HCT116 (cell line): Measurements from ENCODE around the gene XYLT1. TPM values are rescaled to one million over a fixed set of nuclear protein-coding genes. Genes with fewer than 3 reads are reported as not detected.

Source experiments
- ATAC-seq: fragments of 200-7000 bp; cut with Tn5 transposase; 2 replicates; pipeline ENCODE4 v1.9.1; 2020; ENCODE audit warnings: mild to moderate bottlenecking, moderate library complexity
- BruUV-seq: library from RNA; stranded (reverse); fragments of 400-500 nt; replicated peaks from 2 replicates; lab custom pipeline; 2021; lab: Mats Ljungman, UMichigan
- CTCF ChIA-PET: fragments of 300-600 bp; sonication (Branson Sonifier 250); formaldehyde crosslinking; loops from one replicate; lab custom pipeline; 2021; ENCODE audit warnings: antibody characterized with exemption; lab: Charles Lee
- POLR2A ChIA-PET: fragments of 300-600, 350-600 bp; sonication (Branson Sonifier 250); formaldehyde crosslinking; loops from one replicate; lab custom pipeline; 2021; ENCODE audit warnings: antibody characterized with exemption; lab: Charles Lee
- RAD21 ChIA-PET, 2 experiments: fragments of 300-600 bp; sonication (Branson Sonifier 250); formaldehyde crosslinking; loops; one replicate each; lab custom pipeline; 2023; ENCODE audit warnings: low total read pairs in 2 of 2; ENCODE audit not compliant: uncharacterized antibody in 2 of 2, unreplicated experiment in 2 of 2, low non-redundant PET in 1 of 2; lab: Charles Lee
- DNase-seq: peaks from one replicate; pipeline ENCODE4 v3.0.0-alpha.2; 2010; ENCODE audit warnings: low read depth, low spot score
- H2AFZ ChIP-seq: fragments of 200-600 bp; shearing (Covaris generic), sonication (generic); 2 replicates; pipeline ENCODE4 v1.6.1; 2017; ENCODE audit warnings: low read depth, mixed run types, mixed read lengths, antibody characterized with exemption, low read length; ENCODE audit not compliant: poor library complexity, severe bottlenecking
- H3K27ac ChIP-seq: 2 replicates; pipeline ENCODE4 v1.5.1; 2012; ENCODE audit warnings: low read depth, low read length
- H3K27me3 ChIP-seq: fragments of 200-600 bp; sonication (generic); 2 replicates; pipeline ENCODE4 v1.6.1; 2016; ENCODE audit warnings: mixed run types, low read length, mixed read lengths; ENCODE audit not compliant: insufficient read depth
- H3K36me3 ChIP-seq, 2 experiments: fragments of 200-500 bp in 1 of 2; fragments of 200-600 bp in 1 of 2; sonication (Bioruptor generic) in 1 of 2; sonication (generic) in 1 of 2; 2 replicates each; pipeline versions ENCODE4 v1.5.1 to v1.6.1; 2014 to 2016; ENCODE audit warnings: low read length in 2 of 2, inconsistent platforms in 1 of 2, mixed read lengths in 1 of 2, mixed run types in 1 of 2; ENCODE audit not compliant: insufficient read depth in 2 of 2, control insufficient read depth in 1 of 2
- H3K4me1 ChIP-seq, 2 experiments: fragments of 200-600 bp in 1 of 2; sonication (generic) in 1 of 2; 2 replicates each; pipeline versions ENCODE4 v1.5.1 to v1.6.1; 2012 to 2017; ENCODE audit warnings: low read length in 2 of 2, inconsistent platforms in 1 of 2, mild to moderate bottlenecking in 1 of 2, mixed read lengths in 1 of 2, mixed run types in 1 of 2, moderate library complexity in 1 of 2; ENCODE audit not compliant: insufficient read depth in 2 of 2, control insufficient read depth in 1 of 2
- H3K4me2 ChIP-seq: fragments of 200-600 bp; sonication (generic); 2 replicates; pipeline ENCODE4 v1.6.1; 2017; ENCODE audit warnings: mixed run types, low read length, mixed read lengths
- H3K4me3 ChIP-seq, 2 experiments: fragments of 200-600 bp in 1 of 2; sonication (generic) in 1 of 2; replicated peaks in 1 of 2; 2 replicates each; pipeline ENCODE4 v1.5.1; 2011 to 2016; ENCODE audit warnings: low read length in 2 of 2, control low read depth in 1 of 2, low read depth in 1 of 2, mild to moderate bottlenecking in 1 of 2, mixed read lengths in 1 of 2, mixed run types in 1 of 2
- H3K79me2 ChIP-seq: fragments of 200-600 bp; sonication (generic); 2 replicates; pipeline ENCODE4 v1.6.1; 2017; ENCODE audit warnings: mild to moderate bottlenecking, mixed run types, low read length, moderate library complexity, mixed read lengths; ENCODE audit not compliant: insufficient read depth
- H3K9ac ChIP-seq: fragments of 200-600 bp; sonication (generic); 2 replicates; pipeline ENCODE4 v1.6.1; 2016; ENCODE audit warnings: low read length, mixed read lengths
- H3K9me2 ChIP-seq: fragments of 200-600 bp; sonication (generic), shearing (Covaris generic); 2 replicates; pipeline ENCODE4 v1.6.1; 2017; ENCODE audit warnings: mixed run types, mild to moderate bottlenecking, moderate library complexity; ENCODE audit not compliant: insufficient read depth
- H3K9me3 ChIP-seq, 2 experiments: fragments of 200-500 bp in 1 of 2; fragments of 200-600 bp in 1 of 2; sonication (Bioruptor generic) in 1 of 2; sonication (generic) in 1 of 2; 2 replicates each; pipeline ENCODE4 v1.6.1; 2014 to 2017; ENCODE audit warnings: low read length in 2 of 2, mixed read lengths in 2 of 2, inconsistent platforms in 1 of 2, low read depth in 1 of 2, mild to moderate bottlenecking in 1 of 2, mixed run types in 1 of 2, moderate library complexity in 1 of 2; ENCODE audit not compliant: control insufficient read depth in 1 of 2, insufficient read depth in 1 of 2
- H4K20me1 ChIP-seq: fragments of 200-600 bp; sonication (generic), shearing (Covaris generic); 2 replicates; pipeline ENCODE4 v1.6.1; 2017; ENCODE audit warnings: mixed run types, mild to moderate bottlenecking, moderate library complexity; ENCODE audit not compliant: insufficient read depth
- CBX3 ChIP-seq: IDR thresholded peaks from 2 replicates; pipeline ENCODE4 v1.6.1; 2012; ENCODE audit warnings: low read depth
- CEBPB ChIP-seq: IDR thresholded peaks from 2 replicates; pipeline ENCODE4 v1.6.1; 2012; ENCODE audit warnings: low read depth
- EGR1 ChIP-seq: IDR thresholded peaks from 2 replicates; pipeline ENCODE4 v1.6.1; 2012; ENCODE audit warnings: low read depth
- ELF1 ChIP-seq: IDR thresholded peaks from 2 replicates; pipeline ENCODE4 v1.6.1; 2012; ENCODE audit warnings: low read depth, borderline replicate concordance
- EZH2 ChIP-seq: fragments of 200-600 bp; sonication (generic); IDR thresholded peaks from 2 replicates; pipeline ENCODE4 v1.6.1; 2017; ENCODE audit warnings: antibody characterized with exemption, mixed run types
- EZH2phosphoT487 ChIP-seq: fragments of 200-600 bp; IDR thresholded peaks from 2 replicates; pipeline ENCODE4 v1.6.1; 2018; ENCODE audit warnings: antibody characterized with exemption, borderline replicate concordance
- JUND ChIP-seq: IDR thresholded peaks from 2 replicates; pipeline ENCODE4 v1.6.1; 2012
- MAX ChIP-seq: IDR thresholded peaks from 2 replicates; pipeline ENCODE4 v1.6.1; 2012
- POLR2A ChIP-seq: IDR thresholded peaks from 2 replicates; pipeline ENCODE4 v1.7.0; 2011; ENCODE audit warnings: borderline replicate concordance; ENCODE audit not compliant: insufficient read depth, insufficient read length; ENCODE audit errors: extremely low read depth
- POLR2AphosphoS5 ChIP-seq: IDR thresholded peaks from 2 replicates; pipeline ENCODE4 v1.6.1; 2011; ENCODE audit warnings: mild to moderate bottlenecking, low read depth, low read length, moderate library complexity
- REST ChIP-seq: IDR thresholded peaks from 2 replicates; pipeline ENCODE4 v1.6.1; 2012; ENCODE audit warnings: low read depth
- SIN3A ChIP-seq: IDR thresholded peaks from 2 replicates; pipeline ENCODE4 v1.6.1; 2012; ENCODE audit warnings: low read depth
- SP1 ChIP-seq: IDR thresholded peaks from 2 replicates; pipeline ENCODE4 v1.6.1; 2012; ENCODE audit warnings: low read depth
- SRF ChIP-seq: IDR thresholded peaks from 2 replicates; pipeline ENCODE4 v1.6.1; 2012; ENCODE audit warnings: low read depth
- TCF7L2 ChIP-seq: IDR thresholded peaks from 2 replicates; pipeline ENCODE4 v1.7.0; 2011; ENCODE audit warnings: borderline replicate concordance, inconsistent platforms; ENCODE audit not compliant: insufficient read depth, insufficient read length; ENCODE audit errors: extremely low read depth
- ZBTB33 ChIP-seq: IDR thresholded peaks from 2 replicates; pipeline ENCODE4 v1.6.1; 2011; ENCODE audit warnings: mild to moderate bottlenecking, low read length, moderate library complexity; ENCODE audit not compliant: insufficient replicate concordance; ENCODE audit errors: extremely low read depth
- ZFX ChIP-seq: fragments of 450-650 bp; IDR thresholded peaks from 2 replicates; pipeline ENCODE4 v1.6.1; 2017
- ZNF274 ChIP-seq: fragments of 200-500 bp; sonication (Bioruptor generic); IDR thresholded peaks from 2 replicates; pipeline ENCODE4 v1.6.1; 2014; ENCODE audit warnings: mild to moderate bottlenecking, low read depth, low read length, inconsistent platforms
- intact Hi-C: fragments of 100-400 bp; cut with micrococcal nuclease; formaldehyde crosslinking; loops from 2 replicates; pipeline ENCODE4 v1.10.0; 2022
- total RNA-seq: library from RNA; stranded (reverse); gene quantifications from one replicate; pipeline ENCODE4 v1.2.1, GENCODE V29; 2021; ENCODE audit not compliant: unreplicated experiment

XYLT1 gene
- total RNA-seq, 1 experiment from 2014 or later: 4.5 TPM

DNA sequence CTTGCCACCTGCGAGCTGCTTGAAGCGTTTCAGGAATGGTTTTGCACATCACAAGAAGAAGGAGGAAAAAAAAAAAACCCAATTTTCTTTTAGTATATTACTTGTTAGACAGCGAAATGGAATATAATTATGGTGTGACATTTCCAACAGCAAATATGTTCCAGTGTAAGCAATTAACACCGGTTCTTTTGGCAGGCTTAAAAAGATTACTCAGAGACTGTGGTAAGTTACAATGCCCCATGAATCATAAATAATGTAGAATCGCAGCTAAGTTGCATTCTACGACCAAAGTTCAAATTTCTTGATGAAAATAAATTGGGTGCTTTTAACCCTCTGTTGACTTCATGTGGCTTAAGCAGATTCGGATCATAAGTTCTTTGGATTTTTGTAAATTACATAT, 245.2 kb downstream of the XYLT1 start:
- H3K36me3 ChIP-seq: no peaks in the 10 kb centered on the region
- no peak overlapping the region for H3K9ac ChIP-seq
- POLR2A ChIA-PET: no interaction called here
- peaks cover 10% of the 10 kb centered on the region; the same call in 1 of the 2 replicates for H3K27me3 ChIP-seq
- H4K20me1 ChIP-seq: no peaks in the 10 kb centered on the region
- no peaks in the 10 kb centered on the region for H3K9me2 ChIP-seq
- no peaks in the 10 kb centered on the region for H3K9me3 ChIP-seq
- RAD21 ChIA-PET: no interaction called here
- TF ChIP-seq POLR2A (no peak), MAX (no peak), SRF (no peak), SP1 (no peak), JUND (no peak), EZH2 (no peak), ELF1 (no peak), TCF7L2 (no peak), REST (no peak), CEBPB (no peak), POLR2AphosphoS5 (no peak), ZFX (no peak), ZBTB33 (no peak), CBX3 (no peak), EZH2phosphoT487 (no peak), EGR1 (no peak), SIN3A (no peak), ZNF274 (no peak)
- TF ChIP-seq, all 23 proteins: peak for 0
- BruUV-seq: no TSS peak
- Histone ChIP-seq H3K4me1 (no peaks in the 10 kb centered on the region; a peak in 1 of 4 replicates), H3K4me3 (no peak overlapping the region), H3K79me2 (no peaks in the 10 kb centered on the region), H2AFZ (no peak overlapping the region), H3K4me2 (no peak overlapping the region), H3K27ac (no peak overlapping the region)
- ATAC-seq: no peak
- no peak for DNase-seq
- CTCF ChIA-PET: no interaction called here
- intact Hi-C loops: no loop called here
